Liver (tissue), 9 donors: ENCODE results near the gene DDX41. TPM values are rescaled to one million over a fixed set of nuclear protein-coding genes. Genes with fewer than 3 reads are reported as not detected.

Experiments used
- DNase-seq: peaks from one replicate; pipeline ENCODE4 v3.0.0-alpha.2; 2017; ENCODE audit warnings: low spot score
- H3K27ac ChIP-seq, 2 donors: one replicate each; pipeline ENCODE4 v1.7.0; 2013; ENCODE audit warnings: inconsistent platforms in 2 of 2, low read length in 2 of 2, control low read depth in 1 of 2, low read depth in 1 of 2, mild to moderate bottlenecking in 1 of 2
- H3K27me3 ChIP-seq, 4 donors: one replicate each; pipeline versions ENCODE4 v1.6.1 to v1.7.0; 2013; ENCODE audit warnings: low read length in 3 of 4, inconsistent platforms in 1 of 4, mild to moderate bottlenecking in 1 of 4, moderate library complexity in 1 of 4; ENCODE audit not compliant: control insufficient read depth in 4 of 4, insufficient read depth in 4 of 4
- H3K36me3 ChIP-seq, 4 donors: one replicate each; pipeline versions ENCODE4 v1.6.1 to v1.7.0; 2013; ENCODE audit warnings: low read length in 3 of 4, mild to moderate bottlenecking in 3 of 4, low read depth in 1 of 4, moderate library complexity in 1 of 4; ENCODE audit not compliant: control insufficient read depth in 4 of 4, insufficient read depth in 3 of 4
- H3K4me1 ChIP-seq, 4 donors: one replicate each; pipeline versions ENCODE4 v1.6.1 to v1.7.0; 2013; ENCODE audit warnings: low read length in 3 of 4, mild to moderate bottlenecking in 3 of 4, moderate library complexity in 1 of 4; ENCODE audit not compliant: control insufficient read depth in 4 of 4, insufficient read depth in 4 of 4
- H3K4me3 ChIP-seq, 3 donors: one replicate each; pipeline versions ENCODE4 v1.6.1 to v1.7.0; 2013; ENCODE audit warnings: low read length in 3 of 3, control low read depth in 1 of 3, low read depth in 1 of 3, mild to moderate bottlenecking in 1 of 3
- H3K9ac ChIP-seq, 2 donors: one replicate each; pipeline ENCODE4 v1.7.0; 2013; ENCODE audit warnings: low read length in 2 of 2, mild to moderate bottlenecking in 2 of 2, moderate library complexity in 2 of 2, control low read depth in 1 of 2, low read depth in 1 of 2
- H3K9me3 ChIP-seq, 4 donors: one replicate each; pipeline versions ENCODE4 v1.6.1 to v1.7.0; 2013; ENCODE audit warnings: low read length in 3 of 4; ENCODE audit not compliant: control insufficient read depth in 4 of 4
- ATF3 ChIP-seq: IDR thresholded peaks from 2 replicates; pipeline ENCODE4 v1.6.1; 2016; ENCODE audit warnings: antibody characterized with exemption
- CTCF ChIP-seq: fragments of 150-350 bp; IDR thresholded peaks from 2 replicates; pipeline ENCODE4 v1.5.1; 2017; ENCODE audit warnings: improper control_type of control experiment, low read depth, low read length; ENCODE audit not compliant: missing input control
- EGR1 ChIP-seq, 2 donors: IDR thresholded peaks; 2 replicates each; pipeline ENCODE4 v1.6.1; 2016 to 2018; ENCODE audit warnings: antibody characterized with exemption in 2 of 2, low read depth in 2 of 2
- FOXA1 ChIP-seq: IDR thresholded peaks from 2 replicates; pipeline ENCODE4 v1.6.1; 2016; ENCODE audit warnings: antibody characterized with exemption
- FOXA2 ChIP-seq: IDR thresholded peaks from 2 replicates; pipeline ENCODE4 v1.6.1; 2016; ENCODE audit warnings: antibody characterized with exemption
- GABPA ChIP-seq, 2 donors: IDR thresholded peaks in 1 of 2; conservative IDR thresholded peaks in 1 of 2; 2 replicates each; pipeline ENCODE4 v1.6.1; 2016; ENCODE audit warnings: antibody characterized with exemption in 2 of 2, mild to moderate bottlenecking in 1 of 2, moderate library complexity in 1 of 2
- HNF4G ChIP-seq: IDR thresholded peaks from 2 replicates; pipeline ENCODE4 v1.6.1; 2016; ENCODE audit warnings: antibody characterized with exemption
- JUND ChIP-seq, 2 donors: IDR thresholded peaks; 2 replicates each; pipeline ENCODE4 v1.6.1; 2016; ENCODE audit warnings: antibody characterized with exemption in 2 of 2
- MAX ChIP-seq: IDR thresholded peaks from 2 replicates; pipeline ENCODE4 v1.6.1; 2016; ENCODE audit warnings: antibody characterized with exemption
- NR2F2 ChIP-seq: IDR thresholded peaks from 2 replicates; pipeline ENCODE4 v1.6.1; 2016; ENCODE audit warnings: antibody characterized with exemption
- RAD21 ChIP-seq, 2 donors: IDR thresholded peaks; 2 replicates each; pipeline ENCODE4 v1.6.1; 2016; ENCODE audit warnings: antibody characterized with exemption in 2 of 2, mild to moderate bottlenecking in 2 of 2
- REST ChIP-seq: IDR thresholded peaks from 2 replicates; pipeline ENCODE4 v1.6.1; 2016; ENCODE audit warnings: antibody characterized with exemption, mild to moderate bottlenecking
- TAF1 ChIP-seq: conservative IDR thresholded peaks from 2 replicates; pipeline ENCODE4 v1.6.1; 2016; ENCODE audit warnings: antibody characterized with exemption, mild to moderate bottlenecking
- YY1 ChIP-seq: IDR thresholded peaks from 2 replicates; pipeline ENCODE4 v1.6.1; 2016; ENCODE audit warnings: antibody characterized with exemption, mild to moderate bottlenecking
- ZBTB33 ChIP-seq: IDR thresholded peaks from 2 replicates; pipeline ENCODE4 v1.6.1; 2016; ENCODE audit warnings: antibody characterized with exemption
- WGBS: extraction: QIAGEN DNeasy Blood & Tissue Kit; methylation state at CpG from one replicate; pipeline ENCODE4 v1.1.7; 2013; 5-methylcytosine and 5-hydroxymethylcytosine counted together
- polyA plus RNA-seq, 2 donors: library from polyadenylated mRNA; stranded (reverse) in 1 of 2; unstranded in 1 of 2; fragments of 200-250 nt in 1 of 2; fragments of >200 nt in 1 of 2; fragmentation: Nextera tagmentation in 1 of 2; extraction: Ambion mirVana in 1 of 2; gene quantifications; one replicate each; pipeline versions ENCODE4 v1.2.1 to v1.2.3, GENCODE V29; 2013 to 2015
- total RNA-seq, 2 donors: library from RNA; depleted of rRNA; stranded (reverse); fragments of >200 nt; gene quantifications; one replicate each; pipeline ENCODE4 v1.2.3, GENCODE V29; 2014
- donor health status: healthy.
- donor health status: healthy.
- donor health status: healthy.
- donor health status: healthy.
- donor health status: healthy.

DDX41 gene
- total and polyA plus RNA-seq, 4 donors, result 20.4 to 58.5 (median 45.6) TPM

GRCh38 chr5:177538876-177539275 lies 22.1 kb upstream of the DDX41 start:
- no peak overlapping the region for H3K4me3 ChIP-seq
- no peaks in the 10 kb centered on the region for H3K9me3 ChIP-seq
- H3K36me3 ChIP-seq, result peaks cover 9 to 21% (median 17%) of the 10 kb centered on the region in 4 donors
- 96% methylated on average over 10 of the region's 10 CpGs for WGBS
- no peak overlapping the region for H3K27ac ChIP-seq
- DNase-seq, result no peak
- no peaks in the 10 kb centered on the region for H3K27me3 ChIP-seq
- peaks cover 2 to 15% (median 12%) of the 10 kb centered on the region in 4 donors for H3K4me1 ChIP-seq
- no peak overlapping the region for H3K9ac ChIP-seq
- no peak for TF ChIP-seq TAF1
- no peak for TF ChIP-seq CTCF
- no peak for TF ChIP-seq NR2F2
- no peak for TF ChIP-seq RAD21 (IDR thresholded peaks at IDR 0.05)
- TF ChIP-seq GABPA (IDR thresholded peaks at IDR 0.05 in 1 of 2, conservative IDR thresholded peaks at IDR 0.05 in 1 of 2), result no peak
- TF ChIP-seq JUND (IDR thresholded peaks at IDR 0.05), result no peak
- no peak for TF ChIP-seq HNF4G
- no peak for TF ChIP-seq ATF3
- TF ChIP-seq REST, result no peak

GRCh38 chr5:177537389-177538361 lies 20.9 kb upstream of the DDX41 start:
- no peaks in the 10 kb centered on the region for H3K27me3 ChIP-seq
- H3K9me3 ChIP-seq, result no peaks in the 10 kb centered on the region
- no peak overlapping the region for H3K9ac ChIP-seq
- TF ChIP-seq GABPA (IDR thresholded peaks at IDR 0.05 in 1 of 2, conservative IDR thresholded peaks at IDR 0.05 in 1 of 2), result no peak
- no peak for TF ChIP-seq MAX
- no peak for TF ChIP-seq FOXA1
- no peak for TF ChIP-seq EGR1 (IDR thresholded peaks at IDR 0.05; ENCODE audit: low read depth in 2 of 2)
- no peak for TF ChIP-seq ZBTB33
- TF ChIP-seq JUND (IDR thresholded peaks at IDR 0.05), result no peak
- TF ChIP-seq YY1, result no peak
- no peak for TF ChIP-seq CTCF
- no peak for TF ChIP-seq FOXA2
- no peak overlapping the region for H3K4me3 ChIP-seq
- 46% methylated on average over 15 of the region's 15 CpGs for WGBS
- H3K4me1 ChIP-seq, result peaks cover 2 to 16% (median 13%) of the 10 kb centered on the region in 4 donors
- H3K27ac ChIP-seq, result no peak overlapping the region
- no peak for DNase-seq
- peaks cover 9 to 27% (median 17%) of the 10 kb centered on the region in 4 donors for H3K36me3 ChIP-seq
